GM19023 (cell line): ENCODE measurements around the gene GART.
"Not testable (repeated sequence)": the region's sequence is repeated elsewhere in the genome, so short reads cannot be mapped to it uniquely, and the experiment has no call there.

ENCODE experiments used
- ATAC-seq: cut with Tn5 transposase; IDR thresholded peaks from one replicate; pipeline ENCODE4 v1.9.1; 2021; ENCODE audit warnings: mild to moderate bottlenecking, moderate library complexity; ENCODE audit not compliant: unreplicated experiment

The GART gene

GRCh38 chr21:33478182-33478581, 63.7 kb downstream of the GART start:
- no peak for ATAC-seq

GRCh38 chr21:33477066-33477465, 64.9 kb downstream of the GART start:
- ATAC-seq = no peak

GRCh38 chr21:33473344-33473743, 68.6 kb downstream of the GART start:
- no peak for ATAC-seq

GRCh38 chr21:33470701-33471100, 71.2 kb downstream of the GART start:
- ATAC-seq = no peak

- ATAC-seq = not testable (repeated sequence)
Observed at GRCh38 chr21:33469183-33469582, 72.7 kb downstream of the GART start.

GRCh38 chr21:33461538-33462250, 80.2 kb downstream of the GART start:
- no peak for ATAC-seq

GRCh38 chr21:33458861-33459260, 83.1 kb downstream of the GART start:
- ATAC-seq = no peak

GRCh38 chr21:33455686-33456446, 86.1 kb downstream of the GART start:
- no peak for ATAC-seq
